ENCODE measurements around the gene C12orf57. TPM values are rescaled to one million over a fixed set of nuclear protein-coding genes. Genes with fewer than 3 reads are reported as not detected.

C12orf57 gene
- polyA plus RNA-seq, 1 donor (not counting 4 experiments of a cell fraction or from before 2014, with no cell fraction given) = 137 TPM

GRCh38 chr12:6959058-6959804 lies 15.4 kb downstream of the C12orf57 start:
- Histone ChIP-seq H3K36me3 (ENCODE audit: control insufficient read depth in 2 of 2, extremely low read depth in 1 of 2, insufficient read depth in 2 of 2, low read length in 2 of 2) (peaks cover 3 to 4% of the 10 kb centered on the region in 2 experiments), H3K79me2 (ENCODE audit: control insufficient read depth, insufficient read depth, low read length) (peaks cover 15% of the 10 kb centered on the region), H4K20me1 (ENCODE audit: control insufficient read depth, extremely low read depth, insufficient read depth, low read length) (no peaks in the 10 kb centered on the region), H3K27me3 (ENCODE audit: control insufficient read depth, extremely low read depth, insufficient read depth, low read length) (no peaks in the 10 kb centered on the region), H3K4me3 (ENCODE audit: control insufficient read depth in 2 of 3, extremely low read depth in 1 of 3, insufficient read depth in 2 of 3, low read depth in 1 of 3, low read length in 3 of 3) (no peak overlapping the region), H3K9me3 (ENCODE audit: control insufficient read depth, low read depth, low read length) (no peaks in the 10 kb centered on the region), H3K27ac (ENCODE audit: control insufficient read depth, insufficient read depth, low read length) (no peak overlapping the region), H2AFZ (ENCODE audit: control insufficient read depth, low read length) (no peak overlapping the region), H3K9me1 (ENCODE audit: control insufficient read depth, extremely low read depth, insufficient read depth, low read length) (no peaks in the 10 kb centered on the region), H3K9ac (ENCODE audit: control insufficient read depth, extremely low read depth, insufficient read depth, low read length) (no peak overlapping the region), H3K4me1 (ENCODE audit: control insufficient read depth, extremely low read depth, insufficient read depth, low read length) (peaks cover 36% of the 10 kb centered on the region), H3K4me2 (ENCODE audit: control insufficient read depth, extremely low read depth, insufficient read depth, low read depth, low read length) (no peak overlapping the region)
- TF ChIP-seq EZH2 (IDR thresholded peaks at IDR 0.05; ENCODE audit: low read length) (no peak), CTCF (optimal IDR thresholded peaks at IDR 0.05 in 1 of 3, IDR thresholded peaks at IDR 0.05 in 1 of 3, conservative IDR thresholded peaks at IDR 0.05 in 1 of 3; ENCODE audit: extremely low read depth in 1 of 3, insufficient read depth in 2 of 3, low read length in 3 of 3) (no peak)
- dilution Hi-C loops (cut with MboI; ENCODE audit: extremely low pct_ligation_motif_present, low sequenced_read_pairs) = no loop called here
- FAIRE-seq (no peak), DNase-seq (ENCODE audit: low read depth, low spot score) (no peak)

DNA sequence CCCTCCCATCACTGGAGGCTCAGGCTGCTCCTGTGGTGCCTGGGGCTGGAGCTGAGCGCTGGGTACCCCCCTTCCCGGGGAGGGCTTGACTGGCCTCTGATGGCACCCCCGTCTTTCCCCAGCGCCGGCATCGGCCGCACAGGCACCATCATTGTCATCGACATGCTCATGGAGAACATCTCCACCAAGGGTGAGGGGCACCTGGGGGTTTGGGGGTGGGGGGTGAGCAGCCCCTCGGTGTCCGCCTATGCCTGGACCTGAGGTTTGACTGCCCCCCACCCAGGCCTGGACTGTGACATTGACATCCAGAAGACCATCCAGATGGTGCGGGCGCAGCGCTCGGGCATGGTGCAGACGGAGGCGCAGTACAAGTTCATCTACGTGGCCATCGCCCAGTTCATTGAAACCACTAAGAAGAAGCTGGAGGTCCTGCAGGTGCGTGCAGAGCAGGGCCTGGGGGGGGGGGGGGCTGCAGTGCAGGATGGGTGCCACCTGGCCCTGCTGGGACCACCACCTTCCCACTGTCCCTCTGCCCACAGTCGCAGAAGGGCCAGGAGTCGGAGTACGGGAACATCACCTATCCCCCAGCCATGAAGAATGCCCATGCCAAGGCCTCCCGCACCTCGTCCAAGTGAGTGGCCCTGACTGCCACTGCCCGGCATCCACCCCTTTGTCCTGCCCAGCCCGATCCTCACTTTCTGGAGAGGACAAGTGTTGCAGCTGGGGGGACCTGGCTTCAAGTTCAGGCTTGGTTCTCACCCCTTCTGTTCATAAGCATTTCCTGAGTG lies 16.2 kb downstream of the C12orf57 start:
- DNase-seq (ENCODE audit: low read depth, low spot score) (no peak), FAIRE-seq (no peak)
- Histone ChIP-seq H3K27me3 (ENCODE audit: control insufficient read depth, extremely low read depth, insufficient read depth, low read length) (no peaks in the 10 kb centered on the region), H3K9ac (ENCODE audit: control insufficient read depth, extremely low read depth, insufficient read depth, low read length) (no peak overlapping the region), H4K20me1 (ENCODE audit: control insufficient read depth, extremely low read depth, insufficient read depth, low read length) (peaks cover 6% of the 10 kb centered on the region), H3K79me2 (ENCODE audit: control insufficient read depth, insufficient read depth, low read length) (peaks cover 23% of the 10 kb centered on the region), H3K27ac (ENCODE audit: control insufficient read depth, insufficient read depth, low read length) (no peak overlapping the region), H3K4me3 (ENCODE audit: control insufficient read depth in 2 of 3, extremely low read depth in 1 of 3, insufficient read depth in 2 of 3, low read depth in 1 of 3, low read length in 3 of 3) (no peak overlapping the region), H3K9me1 (ENCODE audit: control insufficient read depth, extremely low read depth, insufficient read depth, low read length) (no peaks in the 10 kb centered on the region), H3K4me2 (ENCODE audit: control insufficient read depth, extremely low read depth, insufficient read depth, low read depth, low read length) (no peak overlapping the region), H2AFZ (ENCODE audit: control insufficient read depth, low read length) (no peak overlapping the region), H3K36me3 (ENCODE audit: control insufficient read depth in 2 of 2, extremely low read depth in 1 of 2, insufficient read depth in 2 of 2, low read length in 2 of 2) (peaks cover 3 to 12% of the 10 kb centered on the region in 2 experiments), H3K9me3 (ENCODE audit: control insufficient read depth, low read depth, low read length) (no peaks in the 10 kb centered on the region), H3K4me1 (ENCODE audit: control insufficient read depth, extremely low read depth, insufficient read depth, low read length) (peaks cover 43% of the 10 kb centered on the region)
- no peak for TF ChIP-seq EZH2 (IDR thresholded peaks at IDR 0.05; ENCODE audit: low read length)
- TF ChIP-seq CTCF (optimal IDR thresholded peaks at IDR 0.05 in 1 of 3, IDR thresholded peaks at IDR 0.05 in 1 of 3, conservative IDR thresholded peaks at IDR 0.05 in 1 of 3; ENCODE audit: extremely low read depth in 1 of 3, insufficient read depth in 2 of 3, low read length in 3 of 3) = no peak
- dilution Hi-C loops (cut with MboI; ENCODE audit: extremely low pct_ligation_motif_present, low sequenced_read_pairs) = no loop called here
